DOHH2 (cell line): ENCODE results near the gene DNAJB5.
"Not testable (repeated sequence)": the region's sequence is repeated elsewhere in the genome, so short reads cannot be mapped to it uniquely, and the experiment has no call there.

Experiments used
- H3F3A ChIP-seq: fragments of 200-600 bp; sonication (generic), shearing (Covaris generic); 2 replicates; pipeline ENCODE4 v1.6.0; 2016; ENCODE audit warnings: antibody characterized with exemption, mild to moderate bottlenecking; ENCODE audit not compliant: control insufficient read depth, insufficient read depth
- H3K27ac ChIP-seq: fragments of 200-600 bp; sonication (generic); 2 replicates; pipeline ENCODE4 v1.5.1; 2014; ENCODE audit warnings: low read depth, mild to moderate bottlenecking, low read length, moderate library complexity
- H3K27me3 ChIP-seq: fragments of 200-600 bp; sonication (generic); 2 replicates; pipeline ENCODE4 v1.6.1; 2014; ENCODE audit warnings: mild to moderate bottlenecking, low read length, mixed read lengths; ENCODE audit not compliant: control insufficient read depth
- H3K36me3 ChIP-seq: fragments of 200-600 bp; sonication (generic); 2 replicates; pipeline ENCODE4 v1.6.1; 2014; ENCODE audit warnings: mild to moderate bottlenecking, low read length, moderate library complexity, mixed read lengths; ENCODE audit not compliant: control insufficient read depth
- H3K4me1 ChIP-seq: fragments of 200-600 bp; sonication (generic); 2 replicates; pipeline ENCODE4 v1.6.1; 2014; ENCODE audit warnings: mild to moderate bottlenecking, low read length, mixed read lengths; ENCODE audit not compliant: control insufficient read depth
- H3K4me2 ChIP-seq: fragments of 200-600 bp; sonication (generic); 2 replicates; pipeline ENCODE4 v1.6.0; 2014; ENCODE audit warnings: mild to moderate bottlenecking, low read length, moderate library complexity
- H3K4me3 ChIP-seq: fragments of 200-600 bp; sonication (generic); 2 replicates; pipeline ENCODE4 v1.5.1; 2014; ENCODE audit warnings: mild to moderate bottlenecking, low read length, mixed read lengths
- H3K79me2 ChIP-seq: fragments of 200-600 bp; sonication (generic); 2 replicates; pipeline ENCODE4 v1.6.1; 2014; ENCODE audit warnings: mild to moderate bottlenecking, low read length, mixed read lengths; ENCODE audit not compliant: control insufficient read depth
- H3K9me2 ChIP-seq: fragments of 200-600 bp; sonication (generic); replicated peaks from 2 replicates; pipeline ENCODE4 v1.6.1; 2014; ENCODE audit warnings: mild to moderate bottlenecking, low read length, mixed read lengths; ENCODE audit not compliant: control insufficient read depth
- H3K9me3 ChIP-seq: fragments of 200-600 bp; sonication (generic); 2 replicates; pipeline ENCODE4 v1.6.1; 2014; ENCODE audit warnings: antibody characterized with exemption, low read length, mixed read lengths; ENCODE audit not compliant: control insufficient read depth, insufficient read depth
- H4K20me1 ChIP-seq: fragments of 200-600 bp; sonication (generic); 2 replicates; pipeline ENCODE4 v1.6.0; 2014; ENCODE audit warnings: low read depth, mild to moderate bottlenecking, antibody characterized with exemption, low read length, moderate library complexity; ENCODE audit not compliant: control insufficient read depth, insufficient read depth
- CTCF ChIP-seq: fragments of 200-600 bp; sonication (generic); IDR thresholded peaks from one replicate; pipeline ENCODE4 v1.5.1; 2014; ENCODE audit warnings: antibody characterized with exemption, mild to moderate bottlenecking, low read depth, low read length; ENCODE audit not compliant: poor library complexity, severe bottlenecking
- EZH2phosphoT487 ChIP-seq: fragments of 200-600 bp; sonication (generic); IDR thresholded peaks from 2 replicates; pipeline ENCODE4 v1.6.1; 2017; ENCODE audit warnings: borderline replicate concordance, mild to moderate bottlenecking, antibody characterized with exemption, low read length, moderate library complexity, mixed read lengths

DNAJB5 gene

DNA sequence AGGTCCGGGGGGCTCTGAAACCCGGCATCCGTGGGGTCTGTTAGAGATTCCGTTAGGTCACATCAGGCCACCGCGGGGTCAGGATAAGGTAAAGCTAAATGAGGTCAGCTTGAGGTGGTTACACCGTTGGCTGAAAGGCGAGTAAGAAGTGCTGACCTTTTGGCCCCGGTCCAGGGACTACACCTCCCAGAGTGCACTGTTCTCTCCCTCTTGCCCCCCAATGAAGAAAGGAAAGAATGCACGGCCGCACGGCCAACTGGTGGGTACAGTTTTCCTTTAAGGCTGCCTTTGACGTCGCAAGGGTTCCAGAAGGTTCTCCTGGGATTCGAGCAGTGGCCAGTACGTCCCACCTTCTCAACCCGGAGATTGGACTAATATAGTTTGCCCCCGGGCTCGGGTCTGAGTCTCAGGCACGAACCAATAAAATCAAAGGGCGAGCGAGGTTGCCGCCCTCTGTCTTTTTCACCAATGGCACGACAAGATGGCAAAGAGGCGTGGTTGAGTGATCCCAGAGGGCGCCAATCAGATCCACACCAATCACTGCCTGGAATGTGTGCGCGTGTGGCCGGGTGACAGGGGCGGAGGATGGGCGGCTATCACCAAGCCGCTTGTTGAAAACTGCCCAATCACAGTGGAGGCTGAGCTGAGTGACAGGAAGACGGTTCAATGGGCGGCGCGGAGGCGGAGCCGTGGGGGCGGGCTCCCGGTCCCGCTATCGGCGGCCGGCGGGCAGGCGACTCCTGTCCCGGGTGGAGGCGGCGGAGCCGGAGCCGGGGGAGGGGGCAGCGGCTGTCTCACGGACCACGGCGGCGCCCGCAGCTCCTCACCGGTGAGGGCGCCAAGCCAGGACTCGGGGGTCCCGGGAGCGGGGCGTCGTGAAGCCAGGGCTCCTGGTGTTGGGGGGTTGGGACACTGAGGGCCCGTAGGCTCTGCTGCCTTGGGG is at the start of gene DNAJB5:
DNAJB5 (plus strand) TSS at position 743 of the 943 bp plus-strand sequence. CDS start 886 bp downstream, outside the sequence.
- no peaks in the 10 kb centered on the region for H3K9me3 ChIP-seq
- no peak within 1 kb of the TSS for H3K27ac ChIP-seq
- H3K4me1 ChIP-seq, result peaks cover 36% of the 10 kb centered on the region
- no peaks in the 10 kb centered on the region for H4K20me1 ChIP-seq
- H3K27me3 ChIP-seq, result peaks cover 8% of the 10 kb centered on the region
- H3K36me3 ChIP-seq, result no peaks in the 10 kb centered on the region
- no peak for TF ChIP-seq CTCF
- TF ChIP-seq EZH2phosphoT487, result no peak
- peak within 1 kb of the TSS; percentile 90 for H3K4me3 ChIP-seq
- no peaks in the 10 kb centered on the region for H3K9me2 ChIP-seq
- no peaks in the 10 kb centered on the region for H3K79me2 ChIP-seq
- H3F3A ChIP-seq, result no peaks in the 10 kb centered on the region
- peak within 1 kb of the TSS; percentile 93 for H3K4me2 ChIP-seq

GRCh38 chr9:34939989-34940388 is 49.6 kb upstream of the DNAJB5 start:
- H3K4me3 ChIP-seq, H3K27ac ChIP-seq, H3K4me1 ChIP-seq, H3K27me3 ChIP-seq, H4K20me1 ChIP-seq, H3F3A ChIP-seq, H3K36me3 ChIP-seq, H3K79me2 ChIP-seq, H3K4me2 ChIP-seq, H3K9me2 ChIP-seq, H3K9me3 ChIP-seq: not testable (repeated sequence)

- no peaks in the 10 kb centered on the region for H4K20me1 ChIP-seq
- H3K79me2 ChIP-seq, result no peaks in the 10 kb centered on the region
- no peak overlapping the region for H3K27ac ChIP-seq
- no peaks in the 10 kb centered on the region for H3K9me2 ChIP-seq
- H3K36me3 ChIP-seq, result no peaks in the 10 kb centered on the region
- H3K27me3 ChIP-seq, result peaks cover 7% of the 10 kb centered on the region; the same call in 1 of the 2 replicates
- no peak overlapping the region for H3K4me3 ChIP-seq
- no peaks in the 10 kb centered on the region for H3F3A ChIP-seq
- TF ChIP-seq EZH2phosphoT487, result no peak
- TF ChIP-seq CTCF, result no peak
- H3K9me3 ChIP-seq, result no peaks in the 10 kb centered on the region
- H3K4me1 ChIP-seq, result no peaks in the 10 kb centered on the region
- H3K4me2 ChIP-seq, result no peak overlapping the region
Observed at GRCh38 chr9:34948451-34948850, 41.1 kb upstream of the DNAJB5 start.

GRCh38 chr9:34954225-34954624 is 35.3 kb upstream of the DNAJB5 start:
- Histone ChIP-seq H3K4me3 (no peak overlapping the region), H3K9me2 (no peaks in the 10 kb centered on the region), H3K36me3 (no peaks in the 10 kb centered on the region), H3K4me1 (no peaks in the 10 kb centered on the region), H3K79me2 (no peaks in the 10 kb centered on the region), H3K9me3 (no peaks in the 10 kb centered on the region), H3K27ac (no peak overlapping the region), H3K4me2 (no peak overlapping the region), H4K20me1 (no peaks in the 10 kb centered on the region), H3K27me3 (peaks cover 39% of the 10 kb centered on the region), H3F3A (no peaks in the 10 kb centered on the region)
- TF ChIP-seq CTCF, result no peak
- TF ChIP-seq EZH2phosphoT487, result no peak

DNA sequence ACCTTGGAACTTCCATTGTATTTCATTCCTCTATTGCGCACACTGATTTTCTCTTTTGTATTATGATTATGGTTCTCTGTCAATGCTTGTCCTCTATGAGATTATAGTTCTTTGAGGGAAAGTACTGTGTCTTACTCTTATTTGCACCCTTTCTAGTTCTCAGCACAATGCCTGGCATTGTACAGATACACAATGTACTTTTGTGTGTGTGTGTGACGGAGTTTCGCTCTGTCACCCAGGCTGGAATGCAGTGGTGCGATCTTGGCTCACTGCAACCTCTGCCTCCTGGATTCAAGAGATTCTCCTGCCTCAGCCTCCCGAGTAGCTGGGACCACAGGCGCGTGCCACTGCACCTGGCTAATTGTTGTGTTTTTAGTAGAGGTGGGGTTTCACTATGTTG is 33.5 kb upstream of the DNAJB5 start:
- peaks cover 57% of the 10 kb centered on the region for H3K27me3 ChIP-seq
- not testable (repeated sequence) for H3K4me2 ChIP-seq, H3K4me1 ChIP-seq, H3K9me3 ChIP-seq, H3K27ac ChIP-seq, H3K9me2 ChIP-seq, H3K79me2 ChIP-seq, H3K36me3 ChIP-seq, H4K20me1 ChIP-seq, H3K4me3 ChIP-seq, H3F3A ChIP-seq
